HepG2 (cell line): Measurements from ENCODE around the gene PLCG2. TPM values are rescaled to one million over a fixed set of nuclear protein-coding genes. Genes with fewer than 3 reads are reported as not detected.

ENCODE experiments used
- CBX5 ChIP-seq: sonication (generic); formaldehyde crosslinking; IDR thresholded peaks from 2 replicates; pipeline ENCODE4 v1.4.0; 2020; ENCODE audit warnings: missing genetic modification reagents, borderline replicate concordance
- CEBPG ChIP-seq: IDR thresholded peaks from 2 replicates; pipeline ENCODE4 v1.6.1; 2016
- IKZF1 ChIP-seq: fragments of 450-650 bp; IDR thresholded peaks from 2 replicates; pipeline ENCODE4 v1.7.1; 2016
- KMT2B ChIP-seq: IDR thresholded peaks from 2 replicates; pipeline ENCODE4 v1.6.1; 2016; ENCODE audit warnings: missing genetic modification reagents, missing compliant biosample characterization
- MED1 ChIP-seq: sonication (generic); formaldehyde crosslinking; IDR thresholded peaks from 2 replicates; pipeline ENCODE4 v1.4.0; 2020; ENCODE audit warnings: missing genetic modification reagents
- RBM39 ChIP-seq: fragments of 200-400 bp; formaldehyde crosslinking; IDR thresholded peaks from one replicate; pipeline ENCODE4 v1.6.1; 2018; ENCODE audit warnings: antibody characterized with exemption, mild to moderate bottlenecking, low read depth, low read length; ENCODE audit not compliant: poor library complexity, severe bottlenecking
- RFXAP ChIP-seq: sonication (generic); formaldehyde crosslinking; IDR thresholded peaks from 2 replicates; pipeline ENCODE4 v1.4.0; 2020; ENCODE audit warnings: missing genetic modification reagents, borderline replicate concordance
- SYNCRIP ChIP-seq: fragments of 200-400 bp; formaldehyde crosslinking; IDR thresholded peaks from 2 replicates; pipeline ENCODE4 v1.6.1; 2018; ENCODE audit warnings: mild to moderate bottlenecking, low read depth, low read length; ENCODE audit not compliant: insufficient read depth
- ZNF614 ChIP-seq: IDR thresholded peaks from 2 replicates; pipeline ENCODE4 v1.6.1; 2018; ENCODE audit warnings: missing biosample characterization, missing genetic modification reagents, inconsistent platforms, borderline replicate concordance
- ZNF775 ChIP-seq: sonication (generic); formaldehyde crosslinking; IDR thresholded peaks from 2 replicates; pipeline ENCODE4 v1.4.0; 2020; ENCODE audit warnings: missing genetic modification reagents, mild to moderate bottlenecking, moderate library complexity, borderline replicate concordance
- ZSCAN22 ChIP-seq: sonication (generic); formaldehyde crosslinking; IDR thresholded peaks from 2 replicates; pipeline ENCODE4 v1.4.0; 2020; ENCODE audit warnings: mild to moderate bottlenecking, missing genetic modification reagents
- polyA plus RNA-seq, 8 experiments: library from polyadenylated mRNA; depleted of rRNA in 3 of 8; stranded (reverse) in 7 of 8; unstranded in 1 of 8; fragments of >200 nt; fragmentation: Illumina TruSeq in 4 of 8; extraction: Trizol in 4 of 8; gene quantifications; 2 replicates each; pipeline versions ENCODE4 v1.2.1 to v1.2.3, GENCODE V29; 2011 to 2016; ENCODE audit warnings: low read depth in 4 of 8, missing spikeins in 1 of 8, mixed read lengths in 1 of 8; ENCODE audit not compliant: insufficient read depth in 1 of 8
- total RNA-seq, 5 experiments: library from RNA; depleted of rRNA; stranded (reverse); fragments of >200 nt; fragmentation: Illumina TruSeq; extraction: Trizol; gene quantifications; 2 replicates each; pipeline ENCODE4 v1.2.3, GENCODE V29; 2016; ENCODE audit warnings: low read depth in 1 of 5
- TF ChIP-seq, protein P1 (sequence below): sonication (generic); formaldehyde crosslinking; IDR thresholded peaks from 2 replicates; pipeline ENCODE4 v1.9.0; 2021; ENCODE audit warnings: missing genetic modification reagents, mild to moderate bottlenecking, borderline replicate concordance
- TF ChIP-seq, protein P2 (sequence below): sonication (generic); formaldehyde crosslinking; IDR thresholded peaks from 2 replicates; pipeline ENCODE4 v1.4.0; 2020; ENCODE audit warnings: missing genetic modification reagents, borderline replicate concordance
- TF ChIP-seq, protein P3 (sequence below): IDR thresholded peaks from 2 replicates; pipeline ENCODE4 v1.6.1; 2016; ENCODE audit warnings: control low read depth
- TF ChIP-seq, protein P4 (sequence below): sonication (generic); formaldehyde crosslinking; conservative IDR thresholded peaks from 2 replicates; pipeline ENCODE4 v1.8.0; 2022; ENCODE audit warnings: mild to moderate bottlenecking, moderate library complexity, missing genetic modification reagents
- TF ChIP-seq, protein P5 (sequence below): sonication (generic); formaldehyde crosslinking; IDR thresholded peaks from 2 replicates; pipeline ENCODE4 v1.4.0; 2020; ENCODE audit warnings: missing genetic modification reagents, borderline replicate concordance

The PLCG2 gene
- total and polyA plus RNA-seq, 2 of the 13 experiments (the other 11 are each of a cell fraction or from before 2014, with no cell fraction given), result 0.13 to 0.18 TPM

DNA sequence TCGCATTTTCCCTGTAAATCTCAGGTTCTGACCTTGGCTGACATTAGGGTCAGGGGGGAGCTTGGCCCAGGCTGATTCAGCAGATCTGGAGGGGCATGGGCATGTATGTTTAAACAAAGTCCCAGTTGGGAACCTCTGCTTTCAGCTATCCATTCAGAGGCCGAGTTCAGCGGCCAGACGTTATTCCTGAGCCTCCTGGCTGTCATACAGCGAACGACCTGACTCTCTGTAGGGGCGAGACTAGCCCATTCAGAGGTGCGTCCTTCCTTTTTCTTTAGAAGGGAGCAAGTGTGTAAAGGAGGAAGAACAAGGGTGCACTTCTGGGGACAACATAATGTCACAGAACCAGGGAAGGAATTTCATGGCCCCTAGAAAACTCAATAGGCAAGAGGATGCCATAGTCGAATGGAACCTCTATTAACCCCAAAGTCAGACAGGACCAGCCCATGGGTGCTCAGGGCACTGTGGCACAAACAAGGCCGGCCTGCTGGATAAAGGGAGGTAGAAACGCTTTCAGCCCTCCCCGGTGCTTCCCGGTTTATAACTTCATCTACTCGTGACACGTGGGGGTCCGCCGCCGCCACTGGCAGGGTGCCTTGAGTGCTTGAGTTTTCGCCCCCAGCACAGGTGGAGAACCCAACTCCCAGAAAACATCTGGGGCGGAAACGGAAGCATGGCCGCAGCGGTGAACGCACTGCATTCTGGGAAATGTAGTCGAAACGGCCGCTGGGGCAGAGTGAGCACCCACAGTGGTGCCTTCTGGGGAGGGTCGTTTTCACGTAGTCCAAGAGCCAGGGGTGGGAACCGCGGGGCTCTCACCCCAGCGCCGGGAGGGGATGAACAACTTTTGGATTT, 33.2 kb upstream of the PLCG2 start (continued):
- no peak for TF ChIP-seq RBM39
- TF ChIP-seq, protein P1, sequence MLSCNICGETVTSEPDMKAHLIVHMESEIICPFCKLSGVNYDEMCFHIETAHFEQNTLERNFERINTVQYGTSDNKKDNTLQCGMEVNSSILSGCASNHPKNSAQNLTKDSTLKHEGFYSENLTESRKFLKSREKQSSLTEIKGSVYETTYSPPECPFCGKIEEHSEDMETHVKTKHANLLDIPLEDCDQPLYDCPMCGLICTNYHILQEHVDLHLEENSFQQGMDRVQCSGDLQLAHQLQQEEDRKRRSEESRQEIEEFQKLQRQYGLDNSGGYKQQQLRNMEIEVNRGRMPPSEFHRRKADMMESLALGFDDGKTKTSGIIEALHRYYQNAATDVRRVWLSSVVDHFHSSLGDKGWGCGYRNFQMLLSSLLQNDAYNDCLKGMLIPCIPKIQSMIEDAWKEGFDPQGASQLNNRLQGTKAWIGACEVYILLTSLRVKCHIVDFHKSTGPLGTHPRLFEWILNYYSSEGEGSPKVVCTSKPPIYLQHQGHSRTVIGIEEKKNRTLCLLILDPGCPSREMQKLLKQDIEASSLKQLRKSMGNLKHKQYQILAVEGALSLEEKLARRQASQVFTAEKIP (CRISPR knock-in tag), result 0 out of 2 replicates have a peak, but pooled peaks have one; percentile 83
- no peak for TF ChIP-seq ZNF614 (CRISPR knock-in tag)
- TF ChIP-seq ZSCAN22, result no peak
- no peak for TF ChIP-seq SYNCRIP
- TF ChIP-seq ZNF775 (CRISPR knock-in tag), result no peak
- TF ChIP-seq, protein P2, sequence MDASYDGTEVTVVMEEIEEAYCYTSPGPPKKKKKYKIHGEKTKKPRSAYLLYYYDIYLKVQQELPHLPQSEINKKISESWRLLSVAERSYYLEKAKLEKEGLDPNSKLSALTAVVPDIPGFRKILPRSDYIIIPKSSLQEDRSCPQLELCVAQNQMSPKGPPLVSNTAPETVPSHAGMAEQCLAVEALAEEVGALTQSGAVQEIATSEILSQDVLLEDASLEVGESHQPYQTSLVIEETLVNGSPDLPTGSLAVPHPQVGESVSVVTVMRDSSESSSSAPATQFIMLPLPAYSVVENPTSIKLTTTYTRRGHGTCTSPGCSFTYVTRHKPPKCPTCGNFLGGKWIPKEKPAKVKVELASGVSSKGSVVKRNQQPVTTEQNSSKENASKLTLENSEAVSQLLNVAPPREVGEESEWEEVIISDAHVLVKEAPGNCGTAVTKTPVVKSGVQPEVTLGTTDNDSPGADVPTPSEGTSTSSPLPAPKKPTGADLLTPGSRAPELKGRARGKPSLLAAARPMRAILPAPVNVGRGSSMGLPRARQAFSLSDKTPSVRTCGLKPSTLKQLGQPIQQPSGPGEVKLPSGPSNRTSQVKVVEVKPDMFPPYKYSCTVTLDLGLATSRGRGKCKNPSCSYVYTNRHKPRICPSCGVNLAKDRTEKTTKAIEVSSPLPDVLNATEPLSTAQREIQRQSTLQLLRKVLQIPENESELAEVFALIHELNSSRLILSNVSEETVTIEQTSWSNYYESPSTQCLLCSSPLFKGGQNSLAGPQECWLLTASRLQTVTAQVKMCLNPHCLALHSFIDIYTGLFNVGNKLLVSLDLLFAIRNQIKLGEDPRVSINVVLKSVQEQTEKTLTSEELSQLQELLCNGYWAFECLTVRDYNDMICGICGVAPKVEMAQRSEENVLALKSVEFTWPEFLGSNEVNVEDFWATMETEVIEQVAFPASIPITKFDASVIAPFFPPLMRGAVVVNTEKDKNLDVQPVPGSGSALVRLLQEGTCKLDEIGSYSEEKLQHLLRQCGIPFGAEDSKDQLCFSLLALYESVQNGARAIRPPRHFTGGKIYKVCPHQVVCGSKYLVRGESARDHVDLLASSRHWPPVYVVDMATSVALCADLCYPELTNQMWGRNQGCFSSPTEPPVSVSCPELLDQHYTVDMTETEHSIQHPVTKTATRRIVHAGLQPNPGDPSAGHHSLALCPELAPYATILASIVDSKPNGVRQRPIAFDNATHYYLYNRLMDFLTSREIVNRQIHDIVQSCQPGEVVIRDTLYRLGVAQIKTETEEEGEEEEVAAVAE (CRISPR knock-in tag), result 0 out of 2 replicates have a peak, but pooled peaks have one; percentile 22
- TF ChIP-seq, protein P3, sequence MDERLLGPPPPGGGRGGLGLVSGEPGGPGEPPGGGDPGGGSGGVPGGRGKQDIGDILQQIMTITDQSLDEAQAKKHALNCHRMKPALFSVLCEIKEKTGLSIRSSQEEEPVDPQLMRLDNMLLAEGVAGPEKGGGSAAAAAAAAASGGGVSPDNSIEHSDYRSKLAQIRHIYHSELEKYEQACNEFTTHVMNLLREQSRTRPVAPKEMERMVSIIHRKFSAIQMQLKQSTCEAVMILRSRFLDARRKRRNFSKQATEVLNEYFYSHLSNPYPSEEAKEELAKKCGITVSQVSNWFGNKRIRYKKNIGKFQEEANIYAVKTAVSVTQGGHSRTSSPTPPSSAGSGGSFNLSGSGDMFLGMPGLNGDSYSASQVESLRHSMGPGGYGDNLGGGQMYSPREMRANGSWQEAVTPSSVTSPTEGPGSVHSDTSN (CRISPR knock-in tag), result no peak
- TF ChIP-seq KMT2B (CRISPR knock-in tag), result peak; percentile 32; the same call in 1 of the 2 replicates
- TF ChIP-seq RFXAP (CRISPR knock-in tag), result peak; percentile 47; the same call in 1 of the 2 replicates
- TF ChIP-seq CBX5 (CRISPR knock-in tag), result peak; percentile 98; the same call in 1 of the 2 replicates
- TF ChIP-seq, protein P4, sequence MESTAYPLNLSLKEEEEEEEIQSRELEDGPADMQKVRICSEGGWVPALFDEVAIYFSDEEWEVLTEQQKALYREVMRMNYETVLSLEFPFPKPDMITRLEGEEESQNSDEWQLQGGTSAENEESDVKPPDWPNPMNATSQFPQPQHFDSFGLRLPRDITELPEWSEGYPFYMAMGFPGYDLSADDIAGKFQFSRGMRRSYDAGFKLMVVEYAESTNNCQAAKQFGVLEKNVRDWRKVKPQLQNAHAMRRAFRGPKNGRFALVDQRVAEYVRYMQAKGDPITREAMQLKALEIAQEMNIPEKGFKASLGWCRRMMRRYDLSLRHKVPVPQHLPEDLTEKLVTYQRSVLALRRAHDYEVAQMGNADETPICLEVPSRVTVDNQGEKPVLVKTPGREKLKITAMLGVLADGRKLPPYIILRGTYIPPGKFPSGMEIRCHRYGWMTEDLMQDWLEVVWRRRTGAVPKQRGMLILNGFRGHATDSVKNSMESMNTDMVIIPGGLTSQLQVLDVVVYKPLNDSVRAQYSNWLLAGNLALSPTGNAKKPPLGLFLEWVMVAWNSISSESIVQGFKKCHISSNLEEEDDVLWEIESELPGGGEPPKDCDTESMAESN (CRISPR knock-in tag), result peak; percentile 13
- peak; percentile 22; the same call in 1 of the 2 replicates for TF ChIP-seq MED1 (CRISPR knock-in tag)
- TF ChIP-seq, protein P5, sequence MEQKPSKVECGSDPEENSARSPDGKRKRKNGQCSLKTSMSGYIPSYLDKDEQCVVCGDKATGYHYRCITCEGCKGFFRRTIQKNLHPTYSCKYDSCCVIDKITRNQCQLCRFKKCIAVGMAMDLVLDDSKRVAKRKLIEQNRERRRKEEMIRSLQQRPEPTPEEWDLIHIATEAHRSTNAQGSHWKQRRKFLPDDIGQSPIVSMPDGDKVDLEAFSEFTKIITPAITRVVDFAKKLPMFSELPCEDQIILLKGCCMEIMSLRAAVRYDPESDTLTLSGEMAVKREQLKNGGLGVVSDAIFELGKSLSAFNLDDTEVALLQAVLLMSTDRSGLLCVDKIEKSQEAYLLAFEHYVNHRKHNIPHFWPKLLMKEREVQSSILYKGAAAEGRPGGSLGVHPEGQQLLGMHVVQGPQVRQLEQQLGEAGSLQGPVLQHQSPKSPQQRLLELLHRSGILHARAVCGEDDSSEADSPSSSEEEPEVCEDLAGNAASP (CRISPR knock-in tag), result no peak; the same call in 1 of the 2 replicates
- no peak for TF ChIP-seq CEBPG
- no peak for TF ChIP-seq IKZF1
